Upper lobe of left lung (tissue), 6 donors: ENCODE measurements around the gene HIP1. TPM values are rescaled to one million over a fixed set of nuclear protein-coding genes. Genes with fewer than 3 reads are reported as not detected.

Source experiments
- ATAC-seq, 2 donors: fragments of 200-7000 bp; cut with Tn5 transposase; one replicate each; pipeline ENCODE4 v1.9.1; 2022; ENCODE audit warnings: mild to moderate bottlenecking in 2 of 2, moderate library complexity in 2 of 2; ENCODE audit not compliant: low FRiP score in 2 of 2
- DNase-seq, 2 donors: peaks; one replicate each; pipeline ENCODE4 v3.0.0-alpha.2; 2019 to 2020
- H3K27ac ChIP-seq, 4 donors: fragments of 200-600 bp; sonication (generic); one replicate each; pipeline ENCODE4 v1.5.1; 2016 to 2019
- H3K27me3 ChIP-seq, 4 donors: fragments of 200-600 bp; sonication (generic); one replicate each; pipeline ENCODE4 v1.5.1; 2017 to 2019
- H3K36me3 ChIP-seq, 4 donors: fragments of 200-600 bp; sonication (generic); one replicate each; pipeline ENCODE4 v1.5.1; 2016 to 2019
- H3K4me1 ChIP-seq, 4 donors: fragments of 200-600 bp; sonication (generic); one replicate each; pipeline ENCODE4 v1.5.1; 2018 to 2019
- H3K4me3 ChIP-seq, 4 donors: fragments of 200-600 bp; sonication (generic); one replicate each; pipeline ENCODE4 v1.5.1; 2017 to 2019; ENCODE audit warnings: mild to moderate bottlenecking in 2 of 4, moderate library complexity in 1 of 4
- H3K9me3 ChIP-seq, 4 donors: fragments of 200-600 bp; sonication (generic); one replicate each; pipeline ENCODE4 v1.5.1; 2018 to 2019
- EP300 ChIP-seq, 4 donors: sonication (generic); formaldehyde crosslinking; IDR thresholded peaks; one replicate each; pipeline ENCODE4 v1.5.1; 2017; ENCODE audit warnings: antibody characterized with exemption in 4 of 4, control low read depth in 2 of 4
- POLR2A ChIP-seq, 4 donors: fragments of 450-650 bp; IDR thresholded peaks; one replicate each; pipeline ENCODE4 v1.5.1; 2016 to 2017; ENCODE audit warnings: antibody characterized with exemption in 4 of 4, mild to moderate bottlenecking in 2 of 4
- POLR2AphosphoS5 ChIP-seq, 2 donors: sonication (generic); formaldehyde crosslinking; IDR thresholded peaks; one replicate each; pipeline ENCODE4 v1.5.1; 2017; ENCODE audit warnings: antibody characterized with exemption in 2 of 2
- WGBS, 2 donors: methylation state at CpG; one replicate each; pipeline ENCODE4 v1.1.5; 2017 to 2018; 5-methylcytosine and 5-hydroxymethylcytosine counted together
- total RNA-seq, 6 donors: library from RNA; depleted of rRNA in 4 of 6; stranded (reverse); fragments of >200 nt in 4 of 6; gene quantifications; one replicate each; pipeline versions ENCODE4 v1.1.0 to v1.2.1, GENCODE V29; 2016 to 2021
- TF ChIP-seq, protein P1 (sequence below), 6 experiments: fragments of 450-650 bp in 4 of 6; fragments of 200-600 bp in 2 of 6; sonication (generic) in 2 of 6; IDR thresholded peaks; one replicate each; pipeline ENCODE4 v1.5.1; 2016 to 2019; ENCODE audit warnings: antibody characterized with exemption in 6 of 6
- donor health status: DM: no; HTN: no; CAD: no; lungs with moderate emphysema.
- donor health status: DM: no; HTN: yes; CAD: no; lungs with severe emphysema.

HIP1 gene
- total RNA-seq, 6 donors from 2014 or later = 43.9 to 66.0 (median 55.2) TPM

DNA sequence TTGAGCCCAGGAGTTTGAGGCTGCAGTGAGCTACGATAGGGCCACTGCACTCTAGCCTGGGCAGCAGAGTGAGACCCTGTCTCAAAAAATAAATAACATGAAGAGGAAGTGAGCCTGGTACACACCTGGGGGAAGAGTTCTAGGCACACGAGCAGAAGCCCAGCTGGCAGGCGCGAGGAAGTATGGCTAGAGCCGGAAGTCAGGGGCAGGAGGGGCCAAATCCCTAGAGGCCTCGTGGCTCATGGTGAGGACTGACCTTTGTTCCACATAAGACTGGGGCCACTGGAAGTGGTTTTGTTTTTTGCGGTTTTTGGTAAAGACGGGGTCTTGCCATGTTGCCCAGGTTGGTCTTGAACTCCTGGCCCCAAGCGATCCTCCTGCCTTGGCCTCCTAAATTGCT is 117.6 kb downstream of the HIP1 start:
- DNase-seq (peak in 1 of 2 donors; percentile 51), ATAC-seq (no peak)
- TF ChIP-seq POLR2A (IDR thresholded peaks at IDR 0.05) (no peak), POLR2AphosphoS5 (IDR thresholded peaks at IDR 0.05) (no peak), EP300 (IDR thresholded peaks at IDR 0.05) (no peak)
- TF ChIP-seq, protein P1, sequence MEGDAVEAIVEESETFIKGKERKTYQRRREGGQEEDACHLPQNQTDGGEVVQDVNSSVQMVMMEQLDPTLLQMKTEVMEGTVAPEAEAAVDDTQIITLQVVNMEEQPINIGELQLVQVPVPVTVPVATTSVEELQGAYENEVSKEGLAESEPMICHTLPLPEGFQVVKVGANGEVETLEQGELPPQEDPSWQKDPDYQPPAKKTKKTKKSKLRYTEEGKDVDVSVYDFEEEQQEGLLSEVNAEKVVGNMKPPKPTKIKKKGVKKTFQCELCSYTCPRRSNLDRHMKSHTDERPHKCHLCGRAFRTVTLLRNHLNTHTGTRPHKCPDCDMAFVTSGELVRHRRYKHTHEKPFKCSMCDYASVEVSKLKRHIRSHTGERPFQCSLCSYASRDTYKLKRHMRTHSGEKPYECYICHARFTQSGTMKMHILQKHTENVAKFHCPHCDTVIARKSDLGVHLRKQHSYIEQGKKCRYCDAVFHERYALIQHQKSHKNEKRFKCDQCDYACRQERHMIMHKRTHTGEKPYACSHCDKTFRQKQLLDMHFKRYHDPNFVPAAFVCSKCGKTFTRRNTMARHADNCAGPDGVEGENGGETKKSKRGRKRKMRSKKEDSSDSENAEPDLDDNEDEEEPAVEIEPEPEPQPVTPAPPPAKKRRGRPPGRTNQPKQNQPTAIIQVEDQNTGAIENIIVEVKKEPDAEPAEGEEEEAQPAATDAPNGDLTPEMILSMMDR (IDR thresholded peaks at IDR 0.05) = no peak
- Histone ChIP-seq H3K36me3 (no peaks in the 10 kb centered on the region), H3K9me3 (no peaks in the 10 kb centered on the region), H3K4me1 (peaks cover 48 to 73% (median 58%) of the 10 kb centered on the region in 4 donors), H3K27me3 (no peaks in the 10 kb centered on the region), H3K4me3 (no peak overlapping the region), H3K27ac (peak overlapping the region in 2 of 4 donors; percentile 53 to 62)
- 75 to 85% methylated on average over 9 of the region's 9 CpGs for WGBS, 2 donors

DNA sequence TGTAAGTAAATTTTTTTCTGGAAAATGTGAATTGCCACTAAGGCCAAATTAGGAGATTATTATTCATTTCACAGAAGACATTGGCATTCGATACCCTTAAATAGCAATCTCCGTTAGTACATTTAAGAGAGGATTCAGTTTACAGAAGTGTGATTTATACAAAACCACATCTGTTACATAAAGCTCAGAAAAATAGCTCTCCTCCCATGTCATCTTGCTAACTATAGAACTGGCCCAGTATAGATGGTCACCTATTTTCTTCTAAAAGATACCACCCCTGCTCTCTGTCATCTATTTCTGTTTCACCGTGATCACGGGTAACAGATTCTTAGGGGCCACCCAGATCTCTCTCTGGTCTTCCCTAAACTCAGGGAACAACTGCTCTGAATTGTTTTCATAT is 119.1 kb downstream of the HIP1 start:
- no peaks in the 10 kb centered on the region for H3K27me3 ChIP-seq
- 68 to 69% methylated on average over 4 of the region's 4 CpGs for WGBS, 2 donors
- no peak overlapping the region for H3K4me3 ChIP-seq
- no peak for ATAC-seq
- no peaks in the 10 kb centered on the region for H3K9me3 ChIP-seq
- no peak for DNase-seq
- peak overlapping the region in 1 of 4 donors; percentile 4 for H3K27ac ChIP-seq
- TF ChIP-seq POLR2A (IDR thresholded peaks at IDR 0.05) = no peak
- no peak for TF ChIP-seq POLR2AphosphoS5 (IDR thresholded peaks at IDR 0.05)
- TF ChIP-seq EP300 (IDR thresholded peaks at IDR 0.05) = no peak
- TF ChIP-seq, protein P1 (IDR thresholded peaks at IDR 0.05) = no peak
- H3K4me1 ChIP-seq = peaks cover 40 to 68% (median 58%) of the 10 kb centered on the region in 4 donors
- no peaks in the 10 kb centered on the region for H3K36me3 ChIP-seq

GRCh38 chr7:75617634-75618234 is 121.0 kb downstream of the HIP1 start:
- Histone ChIP-seq H3K4me3 (no peak overlapping the region), H3K9me3 (no peaks in the 10 kb centered on the region), H3K27ac (peak overlapping the region; percentile 75 to 85 (median 80)), H3K4me1 (peaks cover 24 to 59% (median 43%) of the 10 kb centered on the region in 4 donors), H3K36me3 (no peaks in the 10 kb centered on the region), H3K27me3 (no peaks in the 10 kb centered on the region)
- ATAC-seq (peak; percentile 90 to 91), DNase-seq (peak in 1 of 2 donors; percentile 97)
- WGBS, 2 donors = 28 to 50% methylated on average over 10 to 12 of the region's 12 CpGs
- peak; percentile 86 to 90 for TF ChIP-seq POLR2AphosphoS5 (IDR thresholded peaks at IDR 0.05)
- TF ChIP-seq EP300 (IDR thresholded peaks at IDR 0.05) = peak in 1 of 4 donors; percentile 77
- peak in 2 of 4 donors; percentile 22 to 31 for TF ChIP-seq POLR2A (IDR thresholded peaks at IDR 0.05)
- TF ChIP-seq, protein P1 (IDR thresholded peaks at IDR 0.05) = peak in 1 of 6 experiments; percentile 6

- WGBS, 2 donors = 72 to 84% methylated on average over 9 of the region's 9 CpGs
- no peak for ATAC-seq
- H3K4me1 ChIP-seq = peaks cover 24 to 59% (median 43%) of the 10 kb centered on the region in 4 donors
- H3K4me3 ChIP-seq = no peak overlapping the region
- H3K27ac ChIP-seq = peak overlapping the region in 3 of 4 donors; percentile 75 to 85 (median 79)
- H3K27me3 ChIP-seq = no peaks in the 10 kb centered on the region
- TF ChIP-seq, protein P1 (IDR thresholded peaks at IDR 0.05) = no peak
- H3K36me3 ChIP-seq = no peaks in the 10 kb centered on the region
- no peak for DNase-seq
- H3K9me3 ChIP-seq = no peaks in the 10 kb centered on the region
Observed at GRCh38 chr7:75616421-75617167, 122.1 kb downstream of the HIP1 start.
